K562 (cell line): Measurements from ENCODE around the gene SENP8. TPM values are rescaled to one million over a fixed set of nuclear protein-coding genes. Genes with fewer than 3 reads are reported as not detected.

Source experiments
- ATAC-seq: fragments of 200-7000 bp; cut with Tn5 transposase; 3 replicates; pipeline ENCODE4 v1.9.1; 2020; ENCODE audit warnings: moderate library complexity
- BruUV-seq: library from RNA; stranded (reverse); fragments of 400-500 nt; replicated peaks from 2 replicates; lab custom pipeline; 2021; lab: Mats Ljungman, UMichigan
- CTCF ChIA-PET: fragments of 300-600 bp; formaldehyde crosslinking; extraction: SDS; loops from one replicate; lab custom pipeline; 2021; ENCODE audit warnings: low intra/inter-chr PET ratio; lab: Yijun Ruan, JAX
- POLR2A ChIA-PET: fragments of 300-600, 350-650 bp; sonication (Branson Sonifier 250); formaldehyde crosslinking; extraction: SDS; loops from one replicate; lab custom pipeline; 2021; ENCODE audit warnings: antibody characterized with exemption, inconsistent platforms; lab: Yijun Ruan, JAX
- DNase-seq, 4 experiments: peaks; one replicate each; pipeline versions ENCODE4 v3.0.0 to v3.0.0-alpha.2; 2011 to 2018; ENCODE audit warnings: low spot score in 3 of 4, mixed read lengths in 3 of 4; ENCODE audit errors: extremely low read depth in 1 of 4
- FAIRE-seq: peaks from 2 replicates; lab custom pipeline; 2011; peaks lifted over from hg19 to GRCh38; lab: Jason Lieb, UNC
- H2AFZ ChIP-seq: 2 replicates; pipeline ENCODE4 v1.6.0; 2011; ENCODE audit warnings: low read depth, low read length, control low read depth, inconsistent platforms
- H3K27ac ChIP-seq: fragments of 200-600 bp; 3 replicates; pipeline ENCODE4 v1.8.0; 2011; ENCODE audit warnings: low read depth, mild to moderate bottlenecking, control low read depth, inconsistent platforms, low read length, moderate library complexity, mixed read lengths; ENCODE audit errors: extremely low read depth
- H3K27me3 ChIP-seq, 2 experiments: fragments of 300-600 bp in 1 of 2; 2 replicates in 1 of 2; 3 replicates in 1 of 2; pipeline versions ENCODE4 v1.6.0 to v1.8.0; 2011; ENCODE audit warnings: inconsistent platforms in 2 of 2, low read length in 2 of 2, mild to moderate bottlenecking in 1 of 2, mixed read lengths in 1 of 2, moderate library complexity in 1 of 2; ENCODE audit not compliant: control insufficient read depth in 2 of 2, insufficient read depth in 2 of 2
- H3K36me3 ChIP-seq: fragments of 300-600 bp; 3 replicates; pipeline ENCODE4 v1.8.0; 2011; ENCODE audit warnings: mild to moderate bottlenecking, low read length, inconsistent platforms; ENCODE audit not compliant: control insufficient read depth, insufficient read depth
- H3K4me1 ChIP-seq, 2 experiments: fragments of 200-600 bp in 1 of 2; replicated peaks in 1 of 2; 2 replicates in 1 of 2; 3 replicates in 1 of 2; pipeline versions ENCODE4 v1.5.1 to v1.8.0; 2011; ENCODE audit warnings: inconsistent platforms in 2 of 2, low read length in 2 of 2, mild to moderate bottlenecking in 1 of 2, mixed read lengths in 1 of 2, moderate library complexity in 1 of 2; ENCODE audit not compliant: control insufficient read depth in 2 of 2, insufficient read depth in 2 of 2
- H3K4me2 ChIP-seq: 2 replicates; pipeline ENCODE4 v1.6.1; 2011; ENCODE audit warnings: low read length, control low read depth, inconsistent platforms, mixed read lengths; ENCODE audit not compliant: insufficient read depth
- H3K4me3 ChIP-seq: fragments of 200-600 bp; sonication (generic), shearing (Covaris generic); 2 replicates; pipeline ENCODE4 v1.5.1; 2016; ENCODE audit warnings: control low read depth, inconsistent platforms
- H3K79me2 ChIP-seq: fragments of 200-600 bp; 3 replicates; pipeline ENCODE4 v1.8.0; 2011; ENCODE audit warnings: low read length, inconsistent platforms; ENCODE audit not compliant: control insufficient read depth, insufficient read depth
- H3K9ac ChIP-seq, 2 experiments: 2 replicates each; pipeline versions ENCODE4 v1.6.0 to v1.6.1; 2011; ENCODE audit warnings: low read depth in 2 of 2, low read length in 2 of 2, control low read depth in 1 of 2, inconsistent platforms in 1 of 2, mild to moderate bottlenecking in 1 of 2, mixed read lengths in 1 of 2; ENCODE audit not compliant: insufficient read depth in 1 of 2
- H3K9me1 ChIP-seq: one replicate; pipeline ENCODE4 v1.6.0; 2011; ENCODE audit warnings: inconsistent platforms, mild to moderate bottlenecking, low read length, moderate library complexity; ENCODE audit not compliant: control insufficient read depth, insufficient read depth
- H3K9me3 ChIP-seq: replicated peaks from 2 replicates; pipeline ENCODE4 v1.5.1; 2011; ENCODE audit warnings: low read depth, low read length, inconsistent platforms; ENCODE audit not compliant: control insufficient read depth, insufficient read depth
- H4K20me1 ChIP-seq: replicated peaks from 2 replicates; pipeline ENCODE4 v1.6.1; 2011; ENCODE audit warnings: low read length, inconsistent platforms, mixed read lengths; ENCODE audit not compliant: control insufficient read depth, insufficient read depth
- BRF1 ChIP-seq: IDR thresholded peaks from 3 replicates; pipeline ENCODE4 v1.6.1; 2011; ENCODE audit warnings: borderline replicate concordance, mild to moderate bottlenecking; ENCODE audit not compliant: insufficient read length; ENCODE audit errors: extremely low read depth
- CEBPG ChIP-seq, 3 experiments: fragments of 200-800 bp in 1 of 3; sonication (Bioruptor generic) in 1 of 3; sonication (generic) in 1 of 3; formaldehyde crosslinking in 1 of 3; IDR thresholded peaks in 2 of 3; conservative IDR thresholded peaks in 1 of 3; 2 replicates each; pipeline versions ENCODE4 v1.6.1 to v1.8.0; 2016 to 2022; ENCODE audit warnings: missing compliant biosample characterization in 2 of 3, missing genetic modification characterization in 2 of 3, mild to moderate bottlenecking in 1 of 3, missing genetic modification reagents in 1 of 3
- FOXP4 ChIP-seq: sonication (generic); formaldehyde crosslinking; IDR thresholded peaks from 2 replicates; pipeline ENCODE4 v1.8.0; 2022; ENCODE audit warnings: mild to moderate bottlenecking, missing genetic modification reagents, borderline replicate concordance
- HDAC6 ChIP-seq: IDR thresholded peaks from 2 replicates; pipeline ENCODE4 v1.6.1; 2012; ENCODE audit warnings: low read depth, mild to moderate bottlenecking, control low read depth, inconsistent platforms, low read length, moderate library complexity
- HIVEP1 ChIP-seq: fragments of 250-450 bp; sonication (Bioruptor Pico); IDR thresholded peaks from 2 replicates; pipeline ENCODE4 v1.4.0; 2020; ENCODE audit warnings: mild to moderate bottlenecking
- ZNF165 ChIP-seq: fragments of 250-450 bp; sonication (Bioruptor Pico); IDR thresholded peaks from 2 replicates; pipeline ENCODE4 v1.4.0; 2020; ENCODE audit warnings: borderline replicate concordance
- WGBS: fragments of 100-300 bp; shearing (Covaris generic); methylation state at CpG from one replicate; pipeline ENCODE4 v1.1.6; 2016; ENCODE audit warnings: low coverage, mixed read lengths; ENCODE audit not compliant: insufficient coverage; ENCODE audit errors: missing lambda C conversion rate; 5-methylcytosine and 5-hydroxymethylcytosine counted together
- in situ Hi-C: fragments of 300-500 bp; cut with MboI; formaldehyde crosslinking; loops from 4 replicates; pipeline ENCODE4 v1.15.0; 2018; ENCODE audit warnings: inconsistent platforms, mixed read lengths
- intact Hi-C: fragments of 100-400 bp; cut with micrococcal nuclease; formaldehyde crosslinking; loops from 2 replicates; pipeline ENCODE4 v1.14.2; 2022
- polyA plus RNA-seq, 8 experiments: library from polyadenylated mRNA; depleted of rRNA in 4 of 8; stranded (reverse) in 5 of 8; unstranded in 3 of 8; fragments of >200 nt; fragmentation: Nextera tagmentation in 2 of 8; fragmentation: Illumina TruSeq in 1 of 8; extraction: Ambion mirVana in 2 of 8; extraction: Trizol in 1 of 8; gene quantifications; 2 replicates each; pipeline versions ENCODE4 v1.2.1 to v1.2.3, GENCODE V29; 2011 to 2014; ENCODE audit warnings: inconsistent platforms in 1 of 8, missing spikeins in 1 of 8
- total RNA-seq, 7 experiments: library from RNA; depleted of rRNA in 6 of 7; stranded (reverse); fragments of >200 nt in 6 of 7; fragmentation: Illumina TruSeq in 2 of 7; extraction: Trizol in 2 of 7; gene quantifications; 2 replicates each; pipeline versions ENCODE4 v1.2.1 to v1.2.3, GENCODE V29; 2011 to 2021; ENCODE audit warnings: low replicate concordance in 1 of 7
- TF ChIP-seq, protein P1 (sequence below), 2 experiments: IDR thresholded peaks; 2 replicates each; pipeline ENCODE4 v1.6.1; 2012; ENCODE audit warnings: improper control_type of control experiment in 2 of 2, low read depth in 2 of 2, low read length in 2 of 2, borderline replicate concordance in 1 of 2

Gene SENP8
- total and polyA plus RNA-seq, 9 of the 15 experiments (the other 6 are each of a cell fraction or from before 2014, with no cell fraction given): 1.4 to 5.4 (median 2.4) TPM

DNA sequence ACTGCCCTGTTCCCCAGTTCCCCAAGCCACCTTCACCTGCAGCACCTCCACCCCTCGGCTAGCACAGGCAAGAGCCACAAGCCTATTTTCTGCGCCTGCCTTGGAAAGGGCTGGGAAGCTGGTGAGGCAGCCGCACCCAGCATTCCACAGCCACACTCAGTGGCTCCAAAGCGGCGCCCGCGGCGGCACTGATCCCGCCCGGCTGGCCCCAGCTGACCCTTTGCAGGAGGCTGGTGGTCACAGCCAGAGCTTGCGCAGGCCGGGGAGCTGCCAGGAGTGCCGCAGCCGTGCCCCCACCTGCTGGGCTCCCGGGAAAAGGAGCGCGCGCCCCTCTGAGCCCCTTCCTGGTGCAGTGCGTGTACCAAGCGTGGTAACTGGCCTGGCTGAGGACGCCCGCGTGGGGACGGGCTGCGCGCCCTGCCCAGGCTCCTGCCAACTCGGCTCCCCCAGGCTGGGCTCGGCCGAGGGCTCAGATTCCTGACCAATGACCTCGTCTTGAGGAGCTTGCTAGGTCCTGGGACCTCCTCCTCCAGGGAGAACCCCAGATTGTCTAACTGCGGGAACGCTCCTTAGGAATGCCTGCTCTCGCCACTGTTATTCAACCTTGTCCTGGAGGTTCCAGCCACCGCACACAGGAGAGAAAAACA is 66.1 kb downstream of the SENP8 start:
- WGBS: 10% methylated on average over 27 of the region's 34 CpGs
- TF ChIP-seq HDAC6 (no peak), BRF1 (no peak), HIVEP1 (no peak), CEBPG (CRISPR knock-in tag; IDR thresholded peaks at IDR 0.05) (no peak), CEBPG (tag; conservative IDR thresholded peaks at IDR 0.05 in 1 of 2, IDR thresholded peaks at IDR 0.05 in 1 of 2) (no peak), FOXP4 (CRISPR knock-in tag) (no peak), ZNF165 (CRISPR knock-in tag) (no peak)
- TF ChIP-seq, protein P1, sequence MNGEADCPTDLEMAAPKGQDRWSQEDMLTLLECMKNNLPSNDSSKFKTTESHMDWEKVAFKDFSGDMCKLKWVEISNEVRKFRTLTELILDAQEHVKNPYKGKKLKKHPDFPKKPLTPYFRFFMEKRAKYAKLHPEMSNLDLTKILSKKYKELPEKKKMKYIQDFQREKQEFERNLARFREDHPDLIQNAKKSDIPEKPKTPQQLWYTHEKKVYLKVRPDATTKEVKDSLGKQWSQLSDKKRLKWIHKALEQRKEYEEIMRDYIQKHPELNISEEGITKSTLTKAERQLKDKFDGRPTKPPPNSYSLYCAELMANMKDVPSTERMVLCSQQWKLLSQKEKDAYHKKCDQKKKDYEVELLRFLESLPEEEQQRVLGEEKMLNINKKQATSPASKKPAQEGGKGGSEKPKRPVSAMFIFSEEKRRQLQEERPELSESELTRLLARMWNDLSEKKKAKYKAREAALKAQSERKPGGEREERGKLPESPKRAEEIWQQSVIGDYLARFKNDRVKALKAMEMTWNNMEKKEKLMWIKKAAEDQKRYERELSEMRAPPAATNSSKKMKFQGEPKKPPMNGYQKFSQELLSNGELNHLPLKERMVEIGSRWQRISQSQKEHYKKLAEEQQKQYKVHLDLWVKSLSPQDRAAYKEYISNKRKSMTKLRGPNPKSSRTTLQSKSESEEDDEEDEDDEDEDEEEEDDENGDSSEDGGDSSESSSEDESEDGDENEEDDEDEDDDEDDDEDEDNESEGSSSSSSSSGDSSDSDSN (IDR thresholded peaks at IDR 0.05; ENCODE audit: borderline replicate concordance in 1 of 2, low read depth in 2 of 2, low read length in 2 of 2): no peak
- ChIA-PET POLR2A (interaction anchor here (0.6 kb wide), 2 partner anchors 38 to 179 kb away, joined by 3 read pairs; no protein-coding TSS in a partner anchor), CTCF (no interaction called here)
- Histone ChIP-seq H3K4me1 (peaks cover 0 to 7% of the 10 kb centered on the region in 2 experiments; a peak in 1 of 5 replicates), H3K27ac (no peak overlapping the region), H3K4me3 (no peak overlapping the region), H2AFZ (no peak overlapping the region), H4K20me1 (0 out of 2 replicates have a peak, but pooled peaks cover 4% of the 10 kb centered on the region), H3K4me2 (no peak overlapping the region), H3K9me3 (no peaks in the 10 kb centered on the region), H3K9ac (no peak overlapping the region), H3K27me3 (peaks cover 31 to 35% of the 10 kb centered on the region in 2 experiments), H3K36me3 (no peaks in the 10 kb centered on the region), H3K79me2 (no peaks in the 10 kb centered on the region), H3K9me1 (no peaks in the 10 kb centered on the region)
- FAIRE-seq (no peak), DNase-seq (no peak), ATAC-seq (peak; percentile 22; the same call in 1 of the 3 replicates)
- intact Hi-C loops: no loop called here
- in situ Hi-C loops: no loop called here
- BruUV-seq: no TSS peak
